RPMI8226 (cell line): Measurements from ENCODE around the gene UBQLN1.

ENCODE experiments used
- DNase-seq: peaks from one replicate; pipeline ENCODE4 v3.0.0-alpha.2; 2015

Gene UBQLN1

DNA sequence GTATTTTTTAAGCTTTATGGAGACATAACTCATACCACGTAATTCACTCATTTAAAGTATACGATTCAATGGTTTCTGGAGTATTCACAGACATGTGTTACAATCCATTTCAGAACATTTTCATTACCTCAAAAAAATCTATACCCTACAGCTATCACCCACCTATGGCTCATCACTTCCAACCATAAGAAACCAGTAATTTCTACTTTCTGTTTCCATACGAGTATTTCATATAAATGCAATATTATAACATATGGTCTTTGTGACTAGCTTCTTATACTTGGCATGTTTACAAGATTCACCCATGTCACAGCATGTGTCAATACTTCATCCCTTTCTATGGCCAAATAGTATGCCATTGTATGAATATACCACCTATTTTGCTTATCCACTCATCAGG lies 18.8 kb downstream of the UBQLN1 start:
- DNase-seq, result no peak

DNA sequence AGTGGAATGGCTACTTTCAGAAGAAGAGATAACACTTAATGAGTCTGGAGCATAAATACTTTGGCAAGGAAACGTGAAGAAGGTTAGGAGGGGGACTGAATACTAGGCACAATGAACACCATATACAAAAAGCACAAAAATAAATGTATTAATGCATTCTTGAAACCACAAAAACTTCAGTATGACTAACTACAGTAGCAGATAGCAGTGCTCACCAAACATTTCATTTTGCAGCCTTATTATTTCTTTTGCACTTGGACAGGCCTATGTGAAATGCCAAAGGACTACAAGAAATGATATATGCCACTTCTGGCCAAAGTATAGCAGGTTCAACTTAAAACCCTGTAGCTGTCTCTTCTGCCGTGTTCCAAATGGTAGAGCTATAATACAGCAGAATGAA lies 26.3 kb downstream of the UBQLN1 start:
- no peak for DNase-seq

DNA sequence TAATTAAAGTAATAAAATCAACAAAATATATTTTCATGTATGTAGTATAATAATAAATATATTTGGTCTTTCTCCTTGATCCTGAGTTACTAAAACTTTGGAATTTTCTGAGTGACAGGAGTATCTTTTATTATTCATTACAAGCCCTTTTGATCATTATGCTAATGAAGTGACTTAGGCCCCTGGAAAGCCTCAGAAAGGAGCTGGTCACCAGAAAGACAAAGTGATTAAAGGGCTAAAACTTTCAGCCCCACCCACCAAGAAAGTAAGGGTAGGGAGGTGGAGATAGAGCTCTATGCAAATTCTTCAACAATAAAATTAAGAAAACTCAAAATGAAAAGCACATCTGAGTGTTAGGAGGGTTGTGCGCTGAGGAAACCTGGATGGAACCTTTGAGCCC lies 27.5 kb downstream of the UBQLN1 start:
- no peak for DNase-seq

DNA sequence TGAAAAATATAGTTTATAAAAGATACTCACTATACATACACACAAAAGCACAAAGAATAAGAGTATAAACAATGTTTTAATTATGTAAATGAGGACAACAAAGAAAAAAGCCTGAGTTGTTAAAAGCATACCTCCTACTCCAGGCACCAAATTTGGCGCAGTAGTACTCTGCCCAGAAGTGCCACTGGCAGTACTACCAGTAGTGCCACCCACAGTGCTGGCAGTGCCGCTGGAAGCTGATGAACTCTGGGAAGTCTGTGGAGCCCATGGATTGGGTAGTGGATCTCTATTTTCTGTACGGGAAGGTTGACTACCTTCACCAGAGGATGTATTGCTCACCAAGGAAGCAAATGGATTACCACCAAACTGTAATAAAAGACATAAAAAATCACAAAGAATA lies 30.2 kb downstream of the UBQLN1 start:
- DNase-seq, result no peak

DNA sequence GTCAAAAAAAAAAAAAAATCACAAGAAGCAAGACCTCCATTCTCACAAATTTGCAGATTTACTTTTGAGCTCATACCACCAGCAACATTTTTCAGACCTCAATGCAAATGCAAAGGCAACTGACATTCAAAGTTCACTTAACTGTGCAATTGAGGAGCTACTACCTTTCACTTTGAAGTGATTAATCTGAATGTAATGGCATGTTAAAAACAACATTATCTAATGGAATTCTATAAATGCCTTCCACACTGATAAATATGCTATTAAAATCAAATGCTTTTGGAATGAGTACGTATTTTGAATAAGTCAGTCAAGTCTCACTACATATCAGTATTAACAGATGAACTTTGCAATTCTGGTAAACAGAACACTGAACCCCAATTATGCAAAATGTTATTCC lies 32.3 kb downstream of the UBQLN1 start:
- DNase-seq, result no peak

DNA sequence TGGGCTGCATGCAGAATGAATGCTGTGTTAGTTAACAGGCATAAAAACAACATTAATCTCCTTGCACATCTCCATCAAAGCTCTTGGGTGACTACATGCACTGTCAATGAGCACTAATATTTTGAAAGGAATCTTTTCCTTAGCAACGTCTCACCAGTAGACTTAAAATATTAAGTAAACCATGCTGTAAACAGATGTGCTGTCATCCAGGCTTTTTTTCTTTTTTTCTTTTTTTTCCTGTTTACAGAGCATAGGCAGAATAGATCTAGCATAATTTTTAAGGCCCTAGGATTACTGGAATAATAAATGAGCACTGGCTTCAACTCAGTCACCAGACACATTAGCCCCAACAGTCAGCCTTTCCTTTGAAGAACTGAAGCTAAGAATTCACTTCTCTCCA lies 36.3 kb downstream of the UBQLN1 start:
- no peak for DNase-seq

DNA sequence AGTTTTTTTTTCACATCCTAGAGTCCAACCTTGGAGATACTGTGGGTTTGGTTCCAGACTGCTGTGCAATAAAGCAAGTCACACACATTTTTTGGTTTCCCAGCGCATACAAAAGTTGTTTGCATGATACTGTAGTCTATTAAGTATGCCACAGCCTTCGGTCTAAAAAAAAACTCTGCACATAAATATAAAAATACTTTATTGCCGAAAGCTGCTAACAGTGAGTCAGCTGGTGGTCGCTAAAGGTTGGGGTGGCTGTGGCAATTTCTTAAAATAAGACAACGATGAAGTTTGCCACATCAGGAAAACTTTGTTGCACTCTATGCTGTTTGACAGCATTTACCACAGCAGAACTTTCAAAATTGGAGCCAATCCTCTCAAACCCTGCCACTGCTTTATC lies 37.4 kb downstream of the UBQLN1 start:
- no peak for DNase-seq

DNA sequence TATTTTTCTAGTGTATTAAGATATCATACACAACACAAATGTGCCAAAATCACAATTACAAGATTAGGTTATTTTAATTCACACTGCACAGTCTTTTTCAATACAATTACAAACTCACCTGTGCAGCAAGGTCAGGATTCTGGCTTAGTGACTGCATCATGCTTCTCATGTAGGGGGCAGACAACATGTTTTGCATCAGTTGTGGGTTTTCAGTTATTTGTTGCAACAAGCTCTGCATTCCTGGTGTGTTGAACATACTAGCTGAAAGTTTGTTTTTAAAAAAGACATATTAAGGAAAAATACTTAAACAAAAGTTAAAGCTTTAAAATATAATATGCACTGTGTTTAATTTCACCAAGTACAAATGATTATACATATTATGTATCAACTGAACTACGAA lies 38.7 kb downstream of the UBQLN1 start:
- no peak for DNase-seq

DNA sequence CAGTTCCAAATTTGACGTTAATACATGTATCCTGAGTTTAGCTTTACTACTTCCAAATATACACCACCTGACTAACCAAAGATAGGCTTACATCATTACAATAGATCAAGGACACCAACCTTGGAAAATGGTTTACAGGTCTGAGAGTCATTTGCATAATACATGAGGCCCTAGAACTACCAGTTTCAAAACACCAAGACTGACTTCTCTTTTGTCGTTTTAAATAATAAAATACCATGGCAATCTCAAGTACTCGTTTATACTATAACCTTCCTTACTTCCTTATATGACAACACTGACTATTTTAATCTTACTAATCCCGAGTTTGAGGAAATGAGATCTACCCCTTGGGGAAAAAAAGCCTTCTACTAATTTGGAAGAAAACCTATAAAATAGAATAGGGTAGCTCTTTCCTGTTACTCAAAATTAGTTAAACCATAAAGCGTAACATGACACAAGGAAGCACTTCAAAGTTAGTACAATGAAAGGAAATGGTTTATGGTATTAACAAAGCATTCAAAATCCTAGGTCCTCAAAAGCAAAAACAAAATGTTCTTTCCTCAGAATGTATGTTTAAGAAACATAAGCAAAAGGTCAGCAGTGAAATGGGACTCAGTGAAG lies 42.1 kb downstream of the UBQLN1 start:
- no peak for DNase-seq

DNA sequence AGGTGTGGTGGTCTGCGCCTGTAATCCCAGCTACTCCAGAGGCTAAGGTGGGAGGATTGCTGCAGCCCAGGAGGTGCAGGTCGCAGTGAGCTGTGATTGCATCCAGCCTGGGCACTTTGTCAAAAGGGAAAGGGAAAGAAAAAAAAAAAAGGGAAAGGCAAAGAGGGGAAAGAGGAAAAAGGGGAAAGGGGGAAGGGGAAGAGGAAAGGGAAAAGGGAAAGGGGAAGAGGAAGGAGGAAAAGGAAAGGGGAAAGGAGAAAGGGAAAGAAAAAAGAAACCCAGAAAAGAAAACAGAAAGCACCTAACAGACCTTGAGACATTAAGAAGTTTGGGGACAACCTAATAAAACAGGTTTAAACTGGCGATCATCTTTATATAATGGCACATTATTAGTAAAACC lies 44.8 kb downstream of the UBQLN1 start:
- no peak for DNase-seq

DNA sequence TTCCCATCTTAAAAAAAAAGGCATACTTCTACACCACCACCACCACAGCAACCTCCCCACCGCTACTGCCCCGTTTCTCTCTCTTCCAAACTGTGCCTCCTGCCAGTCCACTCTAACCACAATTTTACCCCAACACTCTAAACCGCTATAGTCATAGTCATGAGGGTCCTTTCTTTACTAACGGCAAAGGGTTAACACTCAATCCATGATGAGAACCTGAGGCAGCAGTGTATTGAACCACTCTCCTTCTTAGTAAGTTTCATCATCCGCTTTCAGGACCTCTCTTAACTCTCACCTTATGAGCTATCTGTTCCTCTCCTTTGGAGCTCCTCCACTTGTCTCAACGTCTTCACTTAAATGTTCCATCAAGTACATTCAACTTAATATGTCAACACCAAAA lies 50.8 kb downstream of the UBQLN1 start:
- DNase-seq, result no peak

DNA sequence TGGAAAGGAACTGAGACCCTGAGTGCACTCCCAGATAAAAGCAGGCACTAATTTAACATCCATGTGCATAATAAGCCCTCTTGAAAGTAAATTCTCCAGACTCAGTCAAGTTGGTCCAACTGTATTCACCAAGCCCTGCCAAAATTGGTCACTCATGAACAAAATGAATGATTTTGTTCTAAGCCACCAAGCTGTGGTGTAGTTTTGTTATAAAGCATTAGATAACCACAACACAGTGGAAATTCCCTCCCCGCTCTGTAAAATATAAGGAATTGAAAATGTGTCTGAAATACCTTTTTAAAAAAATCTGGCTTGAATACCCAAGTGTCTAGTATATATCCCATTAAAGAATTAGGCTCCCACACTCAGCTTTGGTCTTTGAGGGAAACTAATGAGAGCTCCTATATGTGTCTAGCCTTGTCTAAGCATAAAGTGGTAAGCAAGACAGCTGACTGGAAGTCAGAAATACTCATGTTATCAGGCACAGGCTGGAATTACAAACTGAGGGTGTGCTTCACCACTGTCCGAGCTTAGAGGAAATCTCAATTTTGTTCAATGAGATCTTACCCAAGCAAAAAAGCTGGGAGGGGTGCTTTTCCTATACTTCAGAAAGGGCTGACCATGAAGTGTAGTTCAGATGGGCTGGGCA lies 51.6 kb downstream of the UBQLN1 start:
- no peak for DNase-seq

DNA sequence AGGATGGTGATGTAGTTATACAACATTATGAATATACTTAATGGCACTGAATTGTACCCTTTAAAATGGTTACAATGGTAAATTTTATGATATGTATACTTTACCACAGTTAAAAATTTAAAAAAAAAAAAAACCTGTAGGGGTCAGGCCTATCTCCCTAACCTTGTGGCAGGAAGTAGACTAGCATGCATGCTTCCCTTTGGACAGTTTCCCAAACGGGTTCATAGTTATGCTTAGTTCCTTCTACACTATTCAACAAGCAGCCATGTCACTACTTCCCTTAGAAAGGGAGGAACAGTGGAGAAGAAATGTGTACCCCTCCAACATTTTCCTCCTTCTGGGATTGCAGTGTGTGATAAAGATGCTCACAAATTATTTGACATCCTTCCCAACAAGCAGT lies 52.3 kb downstream of the UBQLN1 start:
- no peak for DNase-seq

DNA sequence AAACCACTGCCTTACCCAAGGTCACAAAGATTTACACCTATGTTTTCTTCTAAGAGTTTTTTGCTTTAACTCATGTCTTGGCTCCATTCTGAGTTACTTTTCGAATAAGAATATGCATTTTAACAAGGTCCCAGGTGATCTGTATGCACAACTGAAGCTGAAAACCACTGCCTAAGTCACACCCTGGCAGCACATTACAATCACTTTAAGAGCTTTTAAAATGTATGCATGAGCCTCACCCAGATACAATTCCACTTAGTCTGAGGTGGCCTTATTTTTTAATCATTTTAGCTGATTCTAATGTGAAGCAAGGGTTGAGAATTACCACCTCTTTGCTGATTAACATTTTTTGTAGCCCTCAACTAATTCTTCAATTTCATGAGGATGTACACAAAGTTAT lies 55.3 kb downstream of the UBQLN1 start:
- no peak for DNase-seq

DNA sequence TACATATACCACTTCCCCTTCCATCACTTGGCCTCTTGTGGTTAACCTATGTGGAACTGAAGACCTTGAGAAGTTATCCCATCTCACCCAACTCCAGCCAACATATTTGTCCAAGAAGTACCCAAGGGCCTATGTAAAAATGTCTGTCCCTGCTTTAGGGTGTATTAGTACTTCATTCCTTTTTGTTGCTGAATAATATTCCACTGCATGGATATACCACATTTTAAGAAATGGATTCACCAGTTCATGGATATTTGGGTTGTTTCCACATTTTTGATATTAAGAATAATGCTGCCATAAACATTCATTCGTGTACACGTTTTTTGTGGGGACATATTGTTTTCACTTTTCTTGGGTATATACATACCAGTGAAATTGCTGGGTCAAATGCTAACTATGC lies 56.2 kb downstream of the UBQLN1 start:
- no peak for DNase-seq

DNA sequence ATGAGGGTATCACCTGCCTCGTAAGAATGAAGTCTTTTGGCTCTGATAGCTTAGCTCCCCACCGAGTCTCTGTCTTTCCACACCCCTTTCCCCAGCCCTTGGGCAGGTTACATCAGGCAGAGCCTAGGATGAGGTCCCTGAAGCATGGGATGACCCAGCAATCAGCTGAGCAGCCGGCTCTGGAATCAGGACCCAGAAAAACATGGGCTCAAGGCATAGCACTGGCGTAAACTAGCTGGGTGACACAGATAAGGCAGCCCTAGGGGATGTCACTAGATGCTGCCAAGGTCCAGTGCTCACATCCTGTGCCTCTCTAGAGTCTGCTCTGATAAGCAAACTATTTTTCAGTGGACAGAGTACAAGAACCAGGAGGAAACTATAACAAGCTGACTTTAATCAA lies 58.2 kb downstream of the UBQLN1 start:
- DNase-seq, result no peak

DNA sequence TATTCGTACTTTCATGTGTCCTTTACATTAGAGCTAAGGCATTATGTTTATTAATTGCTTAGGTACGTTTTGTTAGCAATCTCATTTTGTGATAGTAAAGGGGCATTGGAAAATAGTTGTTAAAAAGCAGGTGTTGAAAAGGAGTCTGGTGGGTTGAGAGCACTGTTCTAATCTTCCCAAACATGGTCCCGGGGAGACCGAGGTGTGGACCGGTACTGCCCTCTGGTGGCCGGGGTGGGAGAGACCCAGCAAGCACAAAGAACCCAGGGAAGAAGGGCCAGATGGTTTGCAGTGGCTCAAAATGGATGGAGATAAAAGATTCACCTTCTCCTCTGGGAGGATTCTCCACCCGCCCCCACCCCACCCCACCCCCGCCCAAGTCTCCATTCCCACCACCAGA lies 58.7 kb downstream of the UBQLN1 start:
- DNase-seq, result peak; percentile 58

DNA sequence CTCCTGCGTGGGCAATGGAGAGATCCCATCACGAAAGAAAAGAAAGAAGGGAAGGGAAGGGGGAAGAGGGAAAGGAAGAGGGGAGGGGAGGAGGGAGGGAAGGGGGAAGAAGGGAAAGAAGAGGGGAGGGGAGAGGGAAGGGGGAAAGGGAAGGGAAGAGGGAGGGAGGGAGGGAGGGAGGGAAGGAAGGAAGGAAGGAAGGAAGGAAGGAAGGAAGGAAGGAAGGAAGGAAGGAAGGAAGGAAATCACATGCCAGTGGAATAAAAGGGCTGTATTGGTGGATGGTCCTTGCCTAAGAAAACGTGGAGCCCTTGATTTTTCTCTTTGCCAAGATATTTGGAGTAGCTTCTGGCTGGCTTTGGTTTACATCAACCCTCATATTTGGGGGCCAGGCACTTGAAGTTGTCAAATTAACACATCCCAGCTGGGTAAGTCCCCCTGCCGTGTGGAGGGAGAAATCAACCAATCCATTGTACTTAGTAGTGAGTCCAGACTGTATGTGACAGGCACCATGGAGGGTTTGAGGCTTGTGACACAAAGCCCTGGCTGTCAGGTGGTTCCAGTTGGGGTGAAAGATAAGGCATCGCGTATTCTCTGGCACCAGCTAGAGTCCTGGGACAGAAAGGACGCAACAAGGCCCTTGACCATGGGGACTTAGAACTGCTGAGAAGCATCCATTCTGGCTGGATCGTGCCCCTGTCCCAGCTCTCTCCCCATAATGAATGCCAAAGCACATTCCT lies 61.1 kb downstream of the UBQLN1 start:
- no peak for DNase-seq

DNA sequence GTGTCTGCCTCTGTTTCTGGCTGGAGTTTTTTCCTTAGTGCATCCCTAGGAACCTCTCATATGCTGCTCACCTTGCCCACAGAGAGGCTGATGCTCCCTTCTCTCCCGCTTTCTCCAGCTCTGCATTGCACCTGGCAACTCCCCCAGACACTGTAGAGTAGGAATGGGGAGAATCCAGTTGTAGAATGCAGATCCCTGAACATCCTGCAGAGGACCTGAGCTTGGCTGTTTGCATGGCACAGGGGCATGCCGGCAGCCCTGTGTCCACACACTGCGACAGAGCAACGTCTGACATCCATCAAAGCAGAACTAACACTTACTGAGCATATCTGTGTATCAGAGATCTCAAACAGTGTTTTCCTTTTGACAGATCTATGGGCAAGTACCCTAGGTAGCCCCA lies 65.0 kb downstream of the UBQLN1 start:
- DNase-seq, result no peak

DNA sequence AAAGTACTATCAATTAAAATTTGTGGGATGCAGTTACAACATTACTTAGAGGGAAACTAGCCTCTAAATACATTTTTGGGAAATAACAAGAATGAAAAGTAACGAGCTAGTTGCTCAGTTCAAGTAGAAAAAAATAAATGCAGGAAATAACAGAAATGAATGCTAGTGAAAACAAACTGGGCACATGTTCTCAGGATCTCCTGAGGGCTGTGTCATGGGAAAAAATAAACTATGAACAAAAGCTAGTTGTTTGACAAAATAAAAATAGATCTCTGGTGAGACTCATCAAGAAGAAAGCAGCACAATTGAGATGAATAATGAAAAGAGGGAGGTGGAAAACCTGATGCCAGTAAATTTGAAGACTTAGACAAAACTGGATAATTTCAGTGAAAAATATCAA lies 68.5 kb downstream of the UBQLN1 start:
- DNase-seq, result no peak

DNA sequence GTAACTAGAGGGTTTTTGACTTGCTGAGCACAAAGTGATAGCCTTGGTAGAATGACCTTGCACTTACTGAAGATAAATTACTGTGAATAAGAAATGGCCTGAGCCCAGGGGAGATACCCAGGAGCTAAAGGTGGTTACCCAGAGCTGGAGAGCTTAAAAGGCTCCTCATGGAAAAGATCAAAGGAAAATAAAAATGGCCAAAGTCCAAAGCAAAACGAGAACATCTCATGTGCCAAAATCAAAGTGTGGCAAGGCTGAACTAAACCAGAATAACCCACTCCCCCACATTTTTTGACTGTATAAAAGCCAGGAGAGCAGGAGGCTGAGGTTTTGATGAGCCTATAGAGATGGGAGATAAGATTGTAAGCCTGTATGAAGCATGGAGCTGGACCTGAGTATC lies 70.4 kb downstream of the UBQLN1 start:
- DNase-seq, result no peak

DNA sequence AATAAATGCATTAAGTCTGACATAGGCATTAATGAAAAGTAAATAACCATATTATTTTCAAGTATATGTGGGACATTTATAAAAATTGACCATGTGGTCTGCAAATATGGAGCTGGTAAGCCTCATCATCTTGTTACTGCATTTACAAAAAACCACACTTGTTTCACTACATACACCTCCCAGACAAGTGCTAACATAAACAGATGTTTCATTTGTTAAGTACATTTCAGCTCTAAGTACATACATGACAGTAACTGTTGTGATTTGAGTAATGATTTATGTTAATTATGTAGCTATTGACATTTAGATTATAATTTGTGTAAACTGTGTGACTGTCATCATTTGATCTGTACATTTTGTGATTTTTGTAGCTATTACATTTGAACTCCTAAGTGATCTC lies 70.9 kb downstream of the UBQLN1 start:
- DNase-seq, result no peak

DNA sequence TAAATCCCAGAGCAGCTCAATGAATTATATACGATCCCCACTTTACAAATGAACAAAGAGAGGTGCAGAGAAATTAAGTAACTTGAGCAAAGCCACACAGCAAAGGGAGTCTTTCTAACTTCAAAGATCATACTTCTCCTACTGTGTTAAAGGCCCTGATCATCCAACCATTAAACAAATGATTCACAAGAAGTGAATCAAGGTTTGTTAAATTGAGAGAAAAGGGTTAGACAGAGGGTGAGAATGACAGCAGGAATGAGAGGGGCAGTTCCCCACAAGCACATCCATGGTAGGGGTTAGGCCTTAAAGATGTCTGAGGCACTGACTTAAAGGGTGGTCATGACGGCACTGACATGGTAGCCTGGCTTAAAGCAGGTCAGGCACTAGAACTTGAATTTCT lies 74.1 kb downstream of the UBQLN1 start:
- DNase-seq, result no peak

DNA sequence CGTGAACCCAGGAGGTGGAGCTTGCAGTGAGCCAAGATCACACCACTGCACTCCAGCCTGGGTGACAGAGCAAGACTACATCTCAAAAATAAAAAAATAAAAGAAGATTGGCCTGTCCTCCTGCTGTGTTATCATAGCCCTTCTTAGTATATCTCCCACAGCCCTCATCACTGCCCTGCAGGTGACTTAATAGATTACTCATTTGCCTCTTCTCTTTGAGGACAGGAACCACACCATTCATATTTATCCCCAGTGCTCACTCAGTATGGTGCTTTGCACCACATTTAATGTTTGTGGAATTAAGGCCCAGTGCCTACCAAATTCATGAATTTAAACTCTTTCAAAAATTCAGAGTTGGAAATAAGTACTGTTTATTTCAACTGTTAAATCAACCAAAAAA lies 74.5 kb downstream of the UBQLN1 start:
- DNase-seq, result no peak
